Right cardiac atrium (tissue), 5 donors: ENCODE results near the gene PCDH18. TPM values are rescaled to one million over a fixed set of nuclear protein-coding genes. Genes with fewer than 3 reads are reported as not detected.
A peak's percentile ranks its signal among the peaks of the same experiment; 100 is the strongest.
"Not testable (repeated sequence)": the region's sequence is repeated elsewhere in the genome, so short reads cannot be mapped to it uniquely, and the experiment has no call there.

Source experiments
- ATAC-seq, 2 donors: fragments of 200-7000 bp; cut with Tn5 transposase; one replicate each; pipeline versions ENCODE4 v1.8.0 to v1.9.1; 2020; ENCODE audit warnings: moderate library complexity in 2 of 2, mild to moderate bottlenecking in 1 of 2
- DNase-seq, 3 donors: peaks; one replicate each; pipeline ENCODE4 v3.0.0-alpha.2; 2020
- H3K27ac ChIP-seq: one replicate; pipeline ENCODE4 v1.5.1; 2013; ENCODE audit warnings: mild to moderate bottlenecking, low read length, control low read depth, moderate library complexity
- H3K27me3 ChIP-seq: one replicate; pipeline ENCODE4 v1.6.1; 2013; ENCODE audit not compliant: control insufficient read depth, insufficient read depth
- H3K4me1 ChIP-seq: one replicate; pipeline ENCODE4 v1.6.1; 2013; ENCODE audit warnings: low read length; ENCODE audit not compliant: control insufficient read depth, insufficient read depth
- H3K4me3 ChIP-seq: one replicate; pipeline ENCODE4 v1.5.1; 2013; ENCODE audit warnings: low read length, control low read depth
- H3K9me3 ChIP-seq: one replicate; pipeline ENCODE4 v1.6.1; 2013; ENCODE audit warnings: low read length; ENCODE audit not compliant: control insufficient read depth
- WGBS: extraction: QIAGEN DNeasy Blood & Tissue Kit; methylation state at CpG from one replicate; pipeline ENCODE4 v1.1.7; 2013; 5-methylcytosine and 5-hydroxymethylcytosine counted together
- intact Hi-C, 4 donors: fragments of 100-400 bp; cut with DNase I; formaldehyde crosslinking; loops; one replicate each; pipeline versions ENCODE4 v1.11.0 to v1.14.0; 2022 to 2023
- polyA plus RNA-seq: library from polyadenylated mRNA; stranded (reverse); fragments of 200-250 nt; gene quantifications from one replicate; pipeline ENCODE4 v1.2.3, GENCODE V29; 2013
- total RNA-seq, 4 donors: library from RNA; stranded (reverse); fragmentation: NEBNext Ultra II Directional; extraction: Animal tissue kit (Norgen Biotek cat#: 25700); gene quantifications; one replicate each; pipeline ENCODE4 v1.2.1, GENCODE V29; 2021
- donor health status: healthy with polysubstance abuse.
- donor health status: DM: no; HTN: yes; CAD: no.
- donor health status: DM: no; HTN: no; CAD: no.
- donor health status: DM: no; HTN: yes; CAD: no; lungs with severe emphysema.
- donor health status: DM: yes; HTN: yes; CAD: no.

Gene PCDH18
- total and polyA plus RNA-seq, 5 donors, result 2.4 to 6.4 (median 3.6) TPM

- WGBS, result 59% methylated on average over 7 of the region's 7 CpGs
- Histone ChIP-seq H3K27ac (no peak overlapping the region), H3K9me3 (no peaks in the 10 kb centered on the region), H3K27me3 (no peaks in the 10 kb centered on the region), H3K4me3 (peak overlapping the region; percentile 85), H3K4me1 (no peaks in the 10 kb centered on the region)
- intact Hi-C loops, result no loop called here
- no peak for DNase-seq
- no peak for ATAC-seq
Measured at GRCh38 chr4:137530176-137530575, 2.1 kb downstream of the PCDH18 start.

GRCh38 chr4:137529432-137529831 lies 2.9 kb downstream of the PCDH18 start:
- no peak for DNase-seq
- intact Hi-C loops, result no loop called here
- H3K9me3 ChIP-seq, result no peaks in the 10 kb centered on the region
- no peak for ATAC-seq
- peak overlapping the region; percentile 85 for H3K4me3 ChIP-seq
- H3K27ac ChIP-seq, result no peak overlapping the region
- WGBS, result 55% methylated on average over 5 of the region's 5 CpGs
- H3K27me3 ChIP-seq, result no peaks in the 10 kb centered on the region
- H3K4me1 ChIP-seq, result no peaks in the 10 kb centered on the region

GRCh38 chr4:137528673-137529072 lies 3.6 kb downstream of the PCDH18 start:
- WGBS, result 56% methylated on average over 4 of the region's 4 CpGs
- Histone ChIP-seq H3K9me3 (no peaks in the 10 kb centered on the region), H3K4me1 (no peaks in the 10 kb centered on the region), H3K27me3 (no peaks in the 10 kb centered on the region), H3K4me3 (peak overlapping the region; percentile 85), H3K27ac (no peak overlapping the region)
- ATAC-seq, result no peak
- intact Hi-C loops, result no loop called here
- DNase-seq, result no peak

GRCh38 chr4:137526681-137527080 lies 5.6 kb downstream of the PCDH18 start:
- intact Hi-C loops, result no loop called here
- DNase-seq (no peak), ATAC-seq (no peak)
- Histone ChIP-seq H3K27me3 (no peaks in the 10 kb centered on the region), H3K4me3 (peak overlapping the region; percentile 35), H3K4me1 (no peaks in the 10 kb centered on the region), H3K27ac (no peak overlapping the region), H3K9me3 (no peaks in the 10 kb centered on the region)

- DNase-seq (no peak), ATAC-seq (no peak)
- H3K4me1 ChIP-seq, result no peaks in the 10 kb centered on the region
- 53% methylated on average over 4 of the region's 4 CpGs for WGBS
- intact Hi-C loops, result no loop called here
- H3K4me3 ChIP-seq, result no peak overlapping the region
- no peak overlapping the region for H3K27ac ChIP-seq
- no peaks in the 10 kb centered on the region for H3K27me3 ChIP-seq
- H3K9me3 ChIP-seq, result no peaks in the 10 kb centered on the region
Measured at GRCh38 chr4:137524725-137525369, 7.4 kb downstream of the PCDH18 start.

- H3K27ac ChIP-seq, result no peak overlapping the region
- ATAC-seq (no peak), DNase-seq (no peak)
- no peaks in the 10 kb centered on the region for H3K9me3 ChIP-seq
- no peaks in the 10 kb centered on the region for H3K4me1 ChIP-seq
- H3K4me3 ChIP-seq, result no peak overlapping the region
- no peaks in the 10 kb centered on the region for H3K27me3 ChIP-seq
- intact Hi-C loops, result no loop called here
- 63% methylated on average over 1 of the region's 1 CpG for WGBS
Measured at GRCh38 chr4:137523329-137523728, 9.0 kb downstream of the PCDH18 start.

GRCh38 chr4:137521053-137521452 lies 11.2 kb downstream of the PCDH18 start:
- Histone ChIP-seq H3K9me3 (no peaks in the 10 kb centered on the region), H3K27me3 (no peaks in the 10 kb centered on the region), H3K27ac (no peak overlapping the region), H3K4me3 (no peak overlapping the region), H3K4me1 (no peaks in the 10 kb centered on the region)
- DNase-seq, result no peak
- WGBS, result 93% methylated on average over 9 of the region's 9 CpGs
- intact Hi-C loops, result no loop called here
- ATAC-seq, result no peak

GRCh38 chr4:137519406-137519805 lies 12.9 kb downstream of the PCDH18 start:
- Histone ChIP-seq H3K4me3 (no peak overlapping the region), H3K4me1 (no peaks in the 10 kb centered on the region), H3K27me3 (no peaks in the 10 kb centered on the region), H3K9me3 (no peaks in the 10 kb centered on the region), H3K27ac (no peak overlapping the region)
- WGBS, result 57% methylated on average over 2 of the region's 2 CpGs
- DNase-seq, result no peak
- ATAC-seq, result no peak
- intact Hi-C loops, result no loop called here

GRCh38 chr4:137517323-137517722 lies 15.0 kb downstream of the PCDH18 start:
- H3K27ac ChIP-seq, DNase-seq, H3K9me3 ChIP-seq, ATAC-seq, intact Hi-C loops, H3K4me3 ChIP-seq, H3K4me1 ChIP-seq, H3K27me3 ChIP-seq: not testable (repeated sequence)
- WGBS, result 94% methylated on average over 3 of the region's 3 CpGs

- H3K9me3 ChIP-seq, result no peaks in the 10 kb centered on the region
- ATAC-seq, result no peak
- no peak for DNase-seq
- intact Hi-C loops, result no loop called here
- H3K27ac ChIP-seq, result no peak overlapping the region
- no peak overlapping the region for H3K4me3 ChIP-seq
- no peaks in the 10 kb centered on the region for H3K4me1 ChIP-seq
- H3K27me3 ChIP-seq, result no peaks in the 10 kb centered on the region
- WGBS, result 81% methylated on average over 3 of the region's 3 CpGs
Measured at GRCh38 chr4:137514406-137515111, 17.7 kb downstream of the PCDH18 start.

- WGBS, result 54% methylated on average over 2 of the region's 2 CpGs
- H3K4me1 ChIP-seq, result no peaks in the 10 kb centered on the region
- peak; percentile 89 to 96 for ATAC-seq
- H3K27me3 ChIP-seq, result no peaks in the 10 kb centered on the region
- DNase-seq, result no peak
- intact Hi-C loops, result no loop called here
- no peaks in the 10 kb centered on the region for H3K9me3 ChIP-seq
- H3K4me3 ChIP-seq, result no peak overlapping the region
- H3K27ac ChIP-seq, result no peak overlapping the region
Measured at GRCh38 chr4:137510557-137511265, 21.6 kb downstream of the PCDH18 start.
